ENCODE data around the gene L2HGDH.

DNA sequence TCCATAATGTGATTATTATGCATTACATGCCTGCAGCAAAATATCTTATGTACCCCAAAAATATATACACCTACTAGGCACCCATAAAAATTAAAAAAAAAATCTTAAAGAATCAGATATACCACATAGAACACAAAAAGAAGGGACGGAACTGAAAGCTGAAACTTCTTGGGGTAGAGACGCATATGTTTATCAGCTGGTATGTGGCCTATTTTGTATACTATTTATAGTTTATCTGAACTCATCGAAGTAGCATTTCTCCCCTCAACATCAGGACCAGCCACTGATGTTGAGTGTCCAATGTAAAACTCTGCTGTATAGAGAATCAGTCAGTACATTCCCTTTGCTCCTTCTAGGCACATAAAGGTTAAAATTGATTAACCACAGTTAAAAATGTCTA lies 57.8 kb downstream of the L2HGDH start:
- TF ChIP-seq CTCF (IDR thresholded peaks at IDR 0.05) (no peak), POLR2A (IDR thresholded peaks at IDR 0.05) (no peak)
